AG08395 (cell line): ENCODE measurements around the gene PSMD8.
A peak's percentile ranks its signal among the peaks of the same experiment; 100 is the strongest.
"Not testable (repeated sequence)": the region's sequence is repeated elsewhere in the genome, so short reads cannot be mapped to it uniquely, and the experiment has no call there.

Source experiments
- DNase-seq: peaks from one replicate; pipeline ENCODE4 v3.0.0; 2012; ENCODE audit warnings: mixed read lengths, low spot score

Gene PSMD8

DNA sequence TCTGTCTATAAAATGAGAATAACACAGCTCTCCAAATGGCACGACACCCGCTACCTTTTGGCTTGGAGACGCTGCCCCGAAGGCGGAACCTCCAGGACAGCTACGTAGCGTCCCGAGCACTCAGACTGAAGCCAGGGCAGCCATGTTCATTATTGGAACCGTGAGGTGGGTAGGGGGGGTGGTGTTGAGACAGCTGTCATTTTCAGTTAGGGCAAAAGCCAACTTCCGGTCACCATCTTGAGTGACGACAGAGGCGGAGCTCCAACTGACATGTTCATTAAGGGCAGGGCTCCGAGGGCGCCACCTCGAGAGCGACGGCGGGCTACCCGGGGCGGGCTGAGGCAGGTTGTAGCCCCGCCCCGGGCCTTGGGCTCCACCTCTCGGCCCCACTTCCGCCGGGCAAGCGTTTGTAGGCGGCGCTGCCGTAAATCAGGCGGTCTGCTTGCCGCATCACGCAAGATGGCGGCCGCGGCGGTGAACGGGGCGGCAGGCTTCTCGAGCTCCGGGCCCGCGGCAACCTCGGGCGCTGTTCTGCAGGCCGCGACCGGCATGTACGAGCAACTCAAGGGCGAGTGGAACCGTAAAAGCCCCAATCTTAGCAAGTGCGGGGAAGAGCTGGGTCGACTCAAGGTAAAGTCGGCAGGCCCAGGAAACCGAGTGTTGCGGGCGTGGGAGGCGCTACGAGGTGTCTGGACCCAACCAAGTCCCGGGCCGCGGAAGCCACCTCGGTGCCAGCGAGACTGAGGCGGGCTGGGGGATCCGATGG is at the start of gene PSMD8:
Gene PSMD8, plus strand, starts transcription at position 240 of the 766 bp plus-strand sequence. Its CDS starts 31 bp downstream, at position 271.
- peak; percentile 99 for DNase-seq

DNA sequence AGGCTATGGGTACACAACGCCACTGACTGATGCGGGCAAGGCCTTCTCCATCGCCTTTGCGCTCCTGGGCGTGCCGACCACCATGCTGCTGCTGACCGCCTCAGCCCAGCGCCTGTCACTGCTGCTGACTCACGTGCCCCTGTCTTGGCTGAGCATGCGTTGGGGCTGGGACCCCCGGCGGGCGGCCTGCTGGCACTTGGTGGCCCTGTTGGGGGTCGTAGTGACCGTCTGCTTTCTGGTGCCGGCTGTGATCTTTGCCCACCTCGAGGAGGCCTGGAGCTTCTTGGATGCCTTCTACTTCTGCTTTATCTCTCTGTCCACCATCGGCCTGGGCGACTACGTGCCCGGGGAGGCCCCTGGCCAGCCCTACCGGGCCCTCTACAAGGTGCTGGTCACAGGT is 47.8 kb upstream of the PSMD8 start:
- DNase-seq = no peak

DNA sequence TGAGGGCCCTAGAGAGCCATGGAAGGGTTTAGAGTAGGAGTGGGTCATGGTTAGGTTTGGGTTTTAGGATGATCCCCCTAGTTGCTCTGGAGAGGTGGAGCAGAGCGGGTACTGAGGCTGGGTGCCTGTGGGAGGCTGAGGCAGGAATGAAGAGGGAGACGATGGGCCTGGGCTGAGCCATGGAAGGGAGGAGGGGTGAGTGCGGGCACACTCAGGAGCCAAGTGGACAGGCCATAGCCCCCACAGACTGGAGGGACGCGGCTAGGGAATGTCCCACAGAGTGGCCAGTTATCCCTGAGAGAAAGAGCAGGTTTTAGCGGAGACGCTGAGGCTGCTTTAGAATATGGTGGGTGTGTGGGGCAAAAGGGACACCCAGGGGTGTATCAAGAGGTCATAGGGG is 44.7 kb upstream of the PSMD8 start:
- DNase-seq = no peak

GRCh38 chr19:38331728-38332127 is 42.6 kb upstream of the PSMD8 start:
- no peak for DNase-seq

- DNase-seq = no peak
These were observed 41.1 kb upstream of the PSMD8 start for GRCh38 chr19:38333245-38333644.

DNA sequence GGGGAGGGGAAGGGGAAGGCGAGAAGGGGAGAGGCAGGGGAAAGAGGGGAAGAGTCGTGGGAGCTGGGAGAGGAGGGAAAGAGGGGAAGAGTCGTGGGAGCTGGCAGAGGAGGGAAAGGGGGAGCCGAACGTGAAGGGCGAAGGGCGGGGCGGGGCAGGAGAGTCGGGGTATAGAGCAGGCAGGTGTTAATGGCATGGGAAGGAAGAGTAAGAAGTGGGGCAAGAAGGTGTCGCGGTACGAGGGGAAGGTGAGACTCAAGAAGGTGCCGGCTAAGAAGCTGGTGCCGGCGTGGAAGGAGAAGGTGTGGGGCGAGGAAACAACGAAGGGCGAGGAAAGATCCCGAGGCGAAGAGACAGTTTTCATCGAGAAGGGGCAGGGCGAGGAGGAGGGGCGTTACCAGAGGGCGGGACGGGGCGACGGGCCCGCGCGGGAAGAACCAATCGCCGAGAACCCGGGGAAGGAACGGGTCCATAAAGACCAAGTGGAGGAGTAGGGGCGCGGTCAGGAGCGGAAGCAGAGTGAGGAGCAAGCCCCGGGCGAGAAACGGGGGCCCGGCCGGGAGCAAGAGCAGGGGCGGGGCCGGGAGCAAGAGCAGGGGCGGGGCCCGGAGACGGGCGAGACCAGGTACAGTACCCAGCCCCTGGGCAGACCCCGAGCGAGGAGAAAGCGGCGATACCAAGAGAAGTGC is 38.3 kb upstream of the PSMD8 start:
- DNase-seq = peak; percentile 97

- DNase-seq = peak; percentile 90
These were observed 37.6 kb upstream of the PSMD8 start for GRCh38 chr19:38336638-38337359.

GRCh38 chr19:38337360-38337653 is 37.1 kb upstream of the PSMD8 start:
- no peak for DNase-seq

DNA sequence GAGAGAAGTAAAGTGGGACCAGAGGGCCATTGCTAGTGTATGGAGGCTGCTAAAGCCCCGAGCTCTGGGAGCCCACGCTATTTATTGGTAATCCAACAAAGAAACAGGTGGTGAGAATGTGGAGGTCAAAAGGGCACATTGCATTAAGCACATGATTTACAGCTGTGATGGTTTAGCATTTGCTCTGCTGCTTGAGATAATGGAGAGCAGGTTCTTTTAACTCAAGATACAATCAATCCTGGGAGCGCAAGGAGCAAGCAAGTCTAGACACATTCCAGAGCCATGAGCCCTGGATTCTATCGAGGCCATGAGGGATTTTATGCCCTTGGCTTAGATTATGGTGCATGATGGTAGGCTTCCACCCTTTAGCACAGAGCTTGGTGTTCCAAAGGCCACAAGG is 35.4 kb upstream of the PSMD8 start:
- DNase-seq = not testable (repeated sequence)

- no peak for DNase-seq
These were observed 33.4 kb upstream of the PSMD8 start for GRCh38 chr19:38340927-38341326.

GRCh38 chr19:38346837-38347236 is 27.5 kb upstream of the PSMD8 start:
- no peak for DNase-seq

GRCh38 chr19:38350883-38351282 is 23.5 kb upstream of the PSMD8 start:
- no peak for DNase-seq

DNA sequence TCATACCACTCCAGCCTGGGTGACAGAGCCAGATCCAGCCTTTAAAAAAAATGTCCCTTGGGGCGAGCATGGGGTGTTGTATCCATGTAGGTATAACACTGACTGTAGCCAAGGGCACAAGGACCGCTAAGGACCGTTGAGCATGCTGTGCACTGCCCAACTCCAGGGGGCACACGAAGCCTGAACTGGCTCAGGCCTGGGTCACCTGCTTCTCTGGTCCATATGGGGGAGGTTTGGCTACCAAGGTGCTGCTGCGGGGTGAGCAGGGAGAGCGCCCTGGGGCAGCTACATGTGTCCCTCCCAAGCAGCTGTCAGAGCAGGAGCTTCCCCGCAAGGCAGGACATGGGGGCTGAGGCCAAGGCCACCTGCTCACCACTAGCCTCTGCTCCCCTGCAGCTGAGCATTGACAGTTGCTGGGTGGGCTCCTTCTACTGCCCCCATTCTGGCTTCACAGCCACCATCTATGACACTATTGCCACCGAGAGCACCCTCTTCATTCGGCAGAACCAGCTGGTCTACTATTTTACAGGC is 22.4 kb upstream of the PSMD8 start:
- no peak for DNase-seq

DNA sequence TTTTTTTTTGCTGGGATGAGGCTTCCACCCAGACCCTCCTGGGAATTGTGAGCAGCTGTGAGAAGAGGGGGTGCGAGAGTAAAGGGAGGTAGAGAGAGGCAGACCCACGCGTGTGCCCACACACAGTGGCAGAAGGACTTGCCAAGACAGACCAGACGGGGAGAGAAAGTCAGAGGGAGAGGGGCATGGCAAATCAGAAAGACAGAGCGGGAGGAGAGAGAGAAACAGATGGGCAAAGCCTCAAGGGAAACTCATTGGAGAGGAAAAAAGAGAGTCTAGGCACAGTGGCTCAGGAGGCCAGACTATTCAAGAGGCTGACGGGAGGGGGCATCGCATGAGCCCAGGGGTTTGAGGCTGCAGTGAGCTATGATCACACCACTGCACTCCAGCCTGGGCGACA is 21.8 kb upstream of the PSMD8 start:
- DNase-seq = no peak

GRCh38 chr19:38355728-38356725 is 18.3 kb upstream of the PSMD8 start:
- DNase-seq = no peak

- DNase-seq = no peak
These were observed 16.3 kb upstream of the PSMD8 start for GRCh38 chr19:38358071-38358470.

DNA sequence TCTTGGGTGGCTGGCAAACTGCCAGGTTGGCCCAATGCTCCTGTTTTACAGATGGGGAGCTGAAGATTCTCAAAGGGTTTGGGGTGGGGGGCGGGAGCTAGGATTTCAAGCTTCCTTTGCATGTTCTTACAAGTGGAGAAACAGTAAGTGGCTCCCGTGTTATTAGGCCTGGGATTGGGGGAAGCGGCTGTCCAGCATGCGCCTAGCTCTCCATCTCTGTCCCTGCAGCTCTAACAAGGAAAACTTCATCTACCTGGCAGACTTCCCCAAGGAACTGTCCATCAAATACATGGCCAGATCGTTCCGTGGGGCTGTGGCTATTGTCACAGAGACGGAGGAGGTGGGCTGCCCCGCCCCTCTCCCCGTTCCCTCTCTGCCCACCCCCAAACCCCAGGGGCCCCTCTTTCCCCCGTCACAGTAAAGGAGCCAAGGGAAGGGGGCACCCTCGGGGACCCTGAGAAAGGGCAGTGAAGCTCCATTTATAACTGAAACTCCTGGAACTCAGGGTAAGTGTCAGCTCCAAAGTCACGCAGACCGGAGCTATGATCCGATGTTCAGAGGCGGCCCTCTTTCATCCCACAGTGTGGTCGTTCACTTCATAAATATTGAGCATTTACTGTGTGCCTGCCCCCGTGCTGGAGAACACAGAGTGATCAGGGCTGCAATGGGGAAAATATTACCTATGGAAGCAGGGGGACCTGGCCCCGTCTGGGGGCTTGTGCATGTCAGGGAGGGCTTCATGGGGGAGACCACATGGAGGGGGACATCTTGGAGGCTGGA is 14.9 kb upstream of the PSMD8 start:
- no peak for DNase-seq

DNA sequence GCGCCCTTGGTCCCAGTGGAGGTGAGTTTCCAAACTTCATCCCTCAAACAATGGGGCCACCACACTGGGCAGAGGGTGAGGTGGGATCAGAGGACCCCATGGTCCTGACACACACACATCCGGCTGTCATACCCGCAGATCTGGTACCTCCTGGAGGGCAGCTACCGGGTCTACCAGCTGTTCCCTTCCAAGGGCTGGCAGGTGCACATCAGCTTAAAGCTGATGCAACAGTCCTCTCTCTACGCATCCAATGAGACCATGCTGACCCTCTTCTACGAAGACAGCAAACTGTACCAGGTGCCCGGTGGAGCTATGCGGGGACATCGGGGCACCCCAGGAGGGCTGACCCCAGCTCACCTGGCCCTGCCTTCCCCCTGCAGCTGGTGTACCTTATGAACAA is 14.0 kb upstream of the PSMD8 start:
- DNase-seq = no peak

DNA sequence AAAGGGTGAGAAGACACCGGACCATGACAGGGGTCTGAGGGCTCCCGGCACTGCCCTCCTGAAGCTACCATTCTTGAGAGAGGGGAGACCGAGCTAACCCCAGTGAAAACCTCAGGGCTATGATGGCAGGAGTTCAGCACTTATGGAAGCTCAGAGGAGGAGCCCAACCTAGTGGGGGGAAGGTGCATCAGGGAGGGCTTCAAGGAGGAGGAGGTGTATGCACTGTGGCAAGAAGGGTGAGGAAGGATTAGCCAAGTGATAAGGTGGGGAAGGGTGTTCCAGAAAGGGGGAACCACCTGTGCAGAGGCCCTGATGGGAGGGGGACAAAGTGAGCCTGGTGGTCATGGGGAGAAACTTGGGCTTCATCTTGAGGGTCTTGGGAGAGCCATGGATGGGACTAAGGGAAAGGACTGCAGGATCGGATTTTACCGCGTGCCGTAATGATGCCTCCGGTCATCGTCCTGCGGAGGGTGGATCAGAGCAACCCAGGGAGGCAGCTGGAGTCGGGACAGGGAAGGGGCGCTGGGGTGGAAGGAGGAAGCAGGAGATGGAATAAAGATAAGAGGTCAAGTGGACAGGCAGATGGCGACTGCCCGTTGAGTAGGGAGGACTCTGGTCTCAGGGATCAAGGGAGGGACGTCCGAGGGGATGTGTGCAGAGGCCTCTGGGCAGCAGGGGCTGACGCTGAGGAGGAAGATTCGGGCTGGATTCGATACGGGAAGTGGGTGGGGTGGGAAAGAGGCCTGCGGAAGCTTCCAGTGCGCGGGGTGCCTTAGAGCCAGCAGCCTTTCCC is 13.3 kb upstream of the PSMD8 start:
- no peak for DNase-seq

DNA sequence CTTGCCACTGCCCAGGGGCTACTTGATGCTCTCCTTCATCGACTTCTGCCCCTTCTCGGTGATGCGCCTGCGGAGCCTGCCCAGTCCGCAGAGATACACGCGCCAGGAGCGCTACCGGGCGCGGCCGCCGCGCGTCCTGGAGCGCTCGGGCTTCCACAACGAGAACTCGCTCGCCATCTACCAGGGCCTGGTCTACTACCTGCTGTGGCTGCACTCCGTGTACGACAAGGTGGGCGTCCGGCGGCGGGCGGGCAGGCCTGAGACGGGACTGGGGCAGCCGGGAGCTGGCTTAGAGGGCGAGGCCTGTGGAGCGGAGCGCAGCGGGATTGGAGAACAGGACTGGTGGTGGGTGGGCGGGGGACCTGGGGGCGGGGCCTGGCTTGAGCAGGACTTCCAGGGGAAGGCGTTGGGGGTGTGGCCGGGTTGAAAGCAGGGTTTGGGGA is 12.7 kb upstream of the PSMD8 start:
- peak; percentile 85 for DNase-seq
